Measurements from ENCODE around the gene GIPC1. TPM values are rescaled to one million over a fixed set of nuclear protein-coding genes. Genes with fewer than 3 reads are reported as not detected.

GIPC1 gene
- total and polyA plus RNA-seq, 2 donors (not counting 1 experiment from before 2014, with no cell fraction given): 57.3 to 129 TPM

- Histone ChIP-seq H3K36me3 (ENCODE audit: control insufficient read depth, insufficient read depth, low read length) (peaks cover 21% of the 10 kb centered on the region), H3K4me1 (ENCODE audit: control insufficient read depth, extremely low read depth, insufficient read depth, low read length) (peaks cover 19% of the 10 kb centered on the region), H3K27ac (ENCODE audit: insufficient read depth, low read length) (peak overlapping the region; percentile 34), H3K4me3 (replicated peaks in 1 of 4; ENCODE audit: control extremely low read depth in 1 of 4, insufficient read depth in 1 of 4, low read depth in 3 of 4, low read length in 4 of 4) (no peak overlapping the region), H3K9me3 (ENCODE audit: control insufficient read depth, insufficient read depth, low read depth, low read length) (no peaks in the 10 kb centered on the region), H3K4me2 (ENCODE audit: extremely low read depth, insufficient read depth, low read length) (peak overlapping the region; percentile 33), H4K20me1 (ENCODE audit: control insufficient read depth, extremely low read depth, insufficient read depth, low read length) (no peaks in the 10 kb centered on the region), H3K79me2 (ENCODE audit: control insufficient read depth, insufficient read depth, low read length) (no peaks in the 10 kb centered on the region), H3K9ac (ENCODE audit: insufficient read depth, low read length) (no peak overlapping the region), H2AFZ (ENCODE audit: low read length) (no peak overlapping the region), H3K27me3 (ENCODE audit: control insufficient read depth, insufficient read depth, low read length) (no peaks in the 10 kb centered on the region)
- DNase-seq (ENCODE audit: low read depth in 2 of 2): no peak
- TF ChIP-seq EZH2 (IDR thresholded peaks at IDR 0.05; ENCODE audit: low read length, missing control alignments): no peak
- TF ChIP-seq, protein P1, sequence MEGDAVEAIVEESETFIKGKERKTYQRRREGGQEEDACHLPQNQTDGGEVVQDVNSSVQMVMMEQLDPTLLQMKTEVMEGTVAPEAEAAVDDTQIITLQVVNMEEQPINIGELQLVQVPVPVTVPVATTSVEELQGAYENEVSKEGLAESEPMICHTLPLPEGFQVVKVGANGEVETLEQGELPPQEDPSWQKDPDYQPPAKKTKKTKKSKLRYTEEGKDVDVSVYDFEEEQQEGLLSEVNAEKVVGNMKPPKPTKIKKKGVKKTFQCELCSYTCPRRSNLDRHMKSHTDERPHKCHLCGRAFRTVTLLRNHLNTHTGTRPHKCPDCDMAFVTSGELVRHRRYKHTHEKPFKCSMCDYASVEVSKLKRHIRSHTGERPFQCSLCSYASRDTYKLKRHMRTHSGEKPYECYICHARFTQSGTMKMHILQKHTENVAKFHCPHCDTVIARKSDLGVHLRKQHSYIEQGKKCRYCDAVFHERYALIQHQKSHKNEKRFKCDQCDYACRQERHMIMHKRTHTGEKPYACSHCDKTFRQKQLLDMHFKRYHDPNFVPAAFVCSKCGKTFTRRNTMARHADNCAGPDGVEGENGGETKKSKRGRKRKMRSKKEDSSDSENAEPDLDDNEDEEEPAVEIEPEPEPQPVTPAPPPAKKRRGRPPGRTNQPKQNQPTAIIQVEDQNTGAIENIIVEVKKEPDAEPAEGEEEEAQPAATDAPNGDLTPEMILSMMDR (conservative IDR thresholded peaks at IDR 0.05 in 1 of 2, IDR thresholded peaks at IDR 0.05 in 1 of 2; ENCODE audit: low read depth in 1 of 2, low read length in 2 of 2): no peak
Measured at GRCh38 chr19:14476327-14476672, 19.6 kb downstream of the GIPC1 start.

DNA sequence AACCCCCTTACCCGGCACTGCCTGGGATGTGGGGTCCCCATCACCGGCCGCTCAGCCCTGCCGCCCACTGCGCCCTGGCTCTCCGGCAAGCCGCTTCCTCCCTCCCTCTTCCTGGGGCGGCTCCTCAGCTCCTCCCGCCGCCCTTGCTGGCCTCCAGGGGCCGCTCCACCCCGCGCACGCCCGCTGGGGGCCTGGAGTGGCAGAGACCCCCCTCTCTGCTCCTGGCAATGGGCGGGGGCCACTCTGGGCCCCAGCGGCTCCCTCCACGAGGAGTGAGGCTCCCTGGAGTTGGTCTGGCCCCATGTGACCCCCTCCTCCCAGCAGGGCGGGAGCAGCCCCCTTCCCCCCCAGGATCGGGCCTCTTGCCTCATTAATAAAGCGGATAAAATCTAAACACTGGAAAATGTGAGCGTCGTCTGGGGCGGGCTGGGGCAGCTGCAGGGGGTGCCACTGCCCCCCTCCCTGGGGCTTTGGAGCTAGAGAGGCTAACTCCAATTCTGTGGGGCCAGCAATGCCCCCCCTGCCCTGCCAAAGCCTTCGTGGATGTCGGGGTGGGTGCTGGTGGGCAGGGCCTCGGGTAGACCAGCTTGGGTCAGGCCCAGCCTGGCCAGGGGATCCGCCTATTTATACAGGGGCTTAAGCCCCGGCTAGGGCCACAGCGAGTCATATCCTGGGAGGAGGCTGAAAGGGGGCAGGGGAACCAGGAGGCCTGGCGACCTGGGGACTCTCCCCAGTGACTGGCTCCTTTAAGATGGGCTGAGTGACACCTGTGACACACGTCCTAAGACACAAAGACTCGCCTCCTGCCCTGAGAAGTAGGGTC, 20.5 kb downstream of the GIPC1 start, which contains the start of gene PTGER1:
TSS of gene PTGER1 (minus strand) at position 104 of the 823 bp plus-strand sequence. CDS start 1,034 bp downstream, outside the sequence.
- no peak for TF ChIP-seq EZH2 (IDR thresholded peaks at IDR 0.05; ENCODE audit: low read length, missing control alignments)
- TF ChIP-seq, protein P1 (conservative IDR thresholded peaks at IDR 0.05 in 1 of 2, IDR thresholded peaks at IDR 0.05 in 1 of 2; ENCODE audit: low read depth in 1 of 2, low read length in 2 of 2): peak; percentile 41 to 46
- Histone ChIP-seq H4K20me1 (ENCODE audit: control insufficient read depth, extremely low read depth, insufficient read depth, low read length) (no peaks in the 10 kb centered on the region), H3K9ac (ENCODE audit: insufficient read depth, low read length) (peak within 1 kb of the TSS; percentile 46), H3K27me3 (ENCODE audit: control insufficient read depth, insufficient read depth, low read length) (no peaks in the 10 kb centered on the region), H3K9me3 (ENCODE audit: control insufficient read depth, insufficient read depth, low read depth, low read length) (no peaks in the 10 kb centered on the region), H2AFZ (ENCODE audit: low read length) (no peak within 1 kb of the TSS), H3K4me2 (ENCODE audit: extremely low read depth, insufficient read depth, low read length) (peak within 1 kb of the TSS; percentile 86), H3K36me3 (ENCODE audit: control insufficient read depth, insufficient read depth, low read length) (peaks cover 21% of the 10 kb centered on the region), H3K27ac (ENCODE audit: insufficient read depth, low read length) (peak within 1 kb of the TSS; percentile 44), H3K79me2 (ENCODE audit: control insufficient read depth, insufficient read depth, low read length) (no peaks in the 10 kb centered on the region), H3K4me3 (replicated peaks in 1 of 4; ENCODE audit: control extremely low read depth in 1 of 4, insufficient read depth in 1 of 4, low read depth in 3 of 4, low read length in 4 of 4) (peak within 1 kb of the TSS; percentile 37 to 55 (median 46)), H3K4me1 (ENCODE audit: control insufficient read depth, extremely low read depth, insufficient read depth, low read length) (peaks cover 19% of the 10 kb centered on the region)
- peak; percentile 25 to 58 for DNase-seq (ENCODE audit: low read depth in 2 of 2)

GRCh38 chr19:14474827-14475226, 21.1 kb downstream of the GIPC1 start:
- peak overlapping the region; percentile 46 for H3K9ac ChIP-seq (ENCODE audit: insufficient read depth, low read length)

More at GRCh38 chr19:14474827-14475226, 21.1 kb downstream of the GIPC1 start:
- Histone ChIP-seq H3K4me3 (replicated peaks in 1 of 4; ENCODE audit: control extremely low read depth in 1 of 4, insufficient read depth in 1 of 4, low read depth in 3 of 4, low read length in 4 of 4) (peak overlapping the region; percentile 37 to 55 (median 46)), H3K4me2 (ENCODE audit: extremely low read depth, insufficient read depth, low read length) (peak overlapping the region; percentile 86), H3K36me3 (ENCODE audit: control insufficient read depth, insufficient read depth, low read length) (peaks cover 19% of the 10 kb centered on the region), H3K9me3 (ENCODE audit: control insufficient read depth, insufficient read depth, low read depth, low read length) (no peaks in the 10 kb centered on the region), H2AFZ (ENCODE audit: low read length) (no peak overlapping the region), H3K4me1 (ENCODE audit: control insufficient read depth, extremely low read depth, insufficient read depth, low read length) (peaks cover 17% of the 10 kb centered on the region), H3K27me3 (ENCODE audit: control insufficient read depth, insufficient read depth, low read length) (no peaks in the 10 kb centered on the region), H3K79me2 (ENCODE audit: control insufficient read depth, insufficient read depth, low read length) (no peaks in the 10 kb centered on the region), H3K27ac (ENCODE audit: insufficient read depth, low read length) (peak overlapping the region; percentile 44), H4K20me1 (ENCODE audit: control insufficient read depth, extremely low read depth, insufficient read depth, low read length) (no peaks in the 10 kb centered on the region)
- TF ChIP-seq EZH2 (IDR thresholded peaks at IDR 0.05; ENCODE audit: low read length, missing control alignments): no peak
- TF ChIP-seq, protein P1 (conservative IDR thresholded peaks at IDR 0.05 in 1 of 2, IDR thresholded peaks at IDR 0.05 in 1 of 2; ENCODE audit: low read depth in 1 of 2, low read length in 2 of 2): no peak
- DNase-seq (ENCODE audit: low read depth in 2 of 2): no peak
